Measurements from ENCODE around the gene TGIF2.
"Not testable (repeated sequence)": the region's sequence is repeated elsewhere in the genome, so short reads cannot be mapped to it uniquely, and the experiment has no call there.

The TGIF2 gene

GRCh38 chr20:36620917-36621316 lies 47.5 kb downstream of the TGIF2 start:
- no peak for FAIRE-seq

GRCh38 chr20:36623444-36623843 lies 50.0 kb downstream of the TGIF2 start:
- FAIRE-seq = no peak

GRCh38 chr20:36624068-36624943 lies 50.9 kb downstream of the TGIF2 start:
- FAIRE-seq = no peak

- no peak for FAIRE-seq
Observed at GRCh38 chr20:36624944-36625324, 51.5 kb downstream of the TGIF2 start.

- no peak for FAIRE-seq
Observed at GRCh38 chr20:36628076-36628475, 54.7 kb downstream of the TGIF2 start.

GRCh38 chr20:36629719-36630681 lies 56.6 kb downstream of the TGIF2 start:
- FAIRE-seq = no peak

- no peak for FAIRE-seq
Observed at GRCh38 chr20:36631646-36632045, 58.2 kb downstream of the TGIF2 start.

GRCh38 chr20:36632147-36632486 lies 58.7 kb downstream of the TGIF2 start:
- no peak for FAIRE-seq

GRCh38 chr20:36632487-36633284 lies 59.3 kb downstream of the TGIF2 start:
- FAIRE-seq = no peak

- FAIRE-seq = no peak
Observed at GRCh38 chr20:36633285-36633772, 59.9 kb downstream of the TGIF2 start.

GRCh38 chr20:36634342-36634741 lies 60.9 kb downstream of the TGIF2 start:
- no peak for FAIRE-seq

GRCh38 chr20:36638876-36639400 lies 65.5 kb downstream of the TGIF2 start:
- FAIRE-seq = not testable (repeated sequence)

- FAIRE-seq = no peak
Observed at GRCh38 chr20:36641506-36641843, 68.1 kb downstream of the TGIF2 start.

GRCh38 chr20:36642136-36642535 lies 68.7 kb downstream of the TGIF2 start:
- no peak for FAIRE-seq

All from G401.6 (cell line).